Measurements from ENCODE around the gene COX6B1.
"Not testable (repeated sequence)": the region's sequence is repeated elsewhere in the genome, so short reads cannot be mapped to it uniquely, and the experiment has no call there.

Gene COX6B1, protein sequence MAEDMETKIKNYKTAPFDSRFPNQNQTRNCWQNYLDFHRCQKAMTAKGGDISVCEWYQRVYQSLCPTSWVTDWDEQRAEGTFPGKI

DNA sequence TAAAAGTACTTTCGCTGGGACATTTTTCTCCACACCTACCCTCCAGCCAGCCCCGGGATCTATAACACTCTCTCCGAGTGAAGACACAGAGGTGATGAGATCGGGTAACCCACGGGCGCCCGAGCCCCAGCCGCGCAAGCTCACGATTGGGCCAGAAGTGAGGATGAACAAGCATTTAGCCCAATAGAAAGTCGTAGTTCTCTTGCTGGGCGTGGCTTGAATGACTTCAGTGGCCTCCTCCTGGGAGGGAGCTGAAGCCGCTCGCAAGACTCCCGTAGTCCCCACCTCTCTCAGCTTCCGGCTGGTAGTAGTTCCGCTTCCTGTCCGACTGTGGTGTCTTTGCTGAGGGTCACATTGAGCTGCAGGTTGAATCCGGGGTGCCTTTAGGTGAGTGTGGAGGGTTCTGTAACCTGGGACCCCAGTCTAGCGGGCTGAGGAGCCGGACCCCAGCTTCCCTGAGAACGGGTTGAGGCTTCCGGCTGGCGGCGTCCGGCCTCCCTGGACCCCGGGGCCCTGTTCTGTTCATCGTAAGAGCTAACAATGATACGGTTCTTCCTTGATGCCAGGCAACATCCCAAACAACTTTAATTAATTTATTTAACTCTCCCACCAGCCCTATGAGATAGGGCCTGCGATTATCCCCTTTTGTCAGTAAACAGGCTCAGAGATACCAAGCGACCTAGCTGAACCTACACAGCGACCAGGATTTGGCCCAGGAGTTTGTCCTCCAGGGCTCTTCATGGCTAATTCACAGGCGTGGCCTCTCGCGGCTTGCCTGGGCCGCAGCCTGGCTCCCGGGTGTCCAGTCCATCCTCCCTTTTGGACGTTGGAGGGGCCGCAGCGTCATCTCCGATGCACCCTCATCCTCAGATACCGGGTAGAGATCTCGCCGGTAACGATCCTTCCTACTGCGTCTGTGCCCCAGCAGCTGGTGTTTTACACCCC lies at the start of gene COX6B1:
COX6B1 (plus strand) TSS at position 307 of the 945 bp plus-strand sequence. CDS start 2,921 bp downstream, outside the sequence.
- DNase-seq, result peak; percentile 56 to 99 (median 94)

DNA sequence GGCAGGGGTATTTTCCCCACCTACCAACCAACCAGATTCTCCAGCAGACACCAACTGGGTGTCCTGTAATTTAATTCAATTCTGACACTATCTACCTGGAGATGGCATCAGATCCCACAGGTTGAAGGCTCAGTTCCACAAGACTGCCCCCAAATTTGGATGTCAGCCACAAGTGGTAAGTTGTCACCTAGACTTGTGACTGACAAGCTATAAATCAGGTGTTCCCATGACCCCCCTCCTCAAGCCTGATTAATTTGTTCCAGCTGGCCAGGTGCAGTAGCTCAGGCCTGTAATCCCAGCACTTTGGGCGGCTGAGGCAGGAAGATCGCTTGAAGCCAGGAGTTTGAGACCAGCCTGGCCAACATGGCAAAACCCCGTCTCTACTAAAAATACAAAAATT lies 46.2 kb upstream of the COX6B1 start:
- DNase-seq, result no peak

DNA sequence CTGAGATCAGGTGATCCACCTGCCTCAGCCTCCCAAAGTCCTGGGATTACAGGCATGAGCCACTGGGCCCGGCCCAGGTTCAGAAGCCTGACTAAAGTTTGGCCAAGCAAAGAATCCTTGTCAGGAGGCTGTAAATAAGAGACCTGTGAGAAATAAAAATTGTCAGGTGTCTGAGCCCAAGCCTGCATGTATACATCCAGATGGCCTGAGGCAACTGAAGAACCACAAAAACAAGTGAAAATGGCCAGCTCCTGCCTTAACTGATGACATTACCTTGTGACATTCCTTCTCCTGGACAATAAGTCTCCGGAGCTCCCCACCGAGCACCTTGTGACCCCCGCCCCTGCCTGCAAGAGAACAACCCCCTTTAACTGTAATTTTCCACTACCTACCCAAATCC lies 43.7 kb upstream of the COX6B1 start:
- DNase-seq, result not testable (repeated sequence)

DNA sequence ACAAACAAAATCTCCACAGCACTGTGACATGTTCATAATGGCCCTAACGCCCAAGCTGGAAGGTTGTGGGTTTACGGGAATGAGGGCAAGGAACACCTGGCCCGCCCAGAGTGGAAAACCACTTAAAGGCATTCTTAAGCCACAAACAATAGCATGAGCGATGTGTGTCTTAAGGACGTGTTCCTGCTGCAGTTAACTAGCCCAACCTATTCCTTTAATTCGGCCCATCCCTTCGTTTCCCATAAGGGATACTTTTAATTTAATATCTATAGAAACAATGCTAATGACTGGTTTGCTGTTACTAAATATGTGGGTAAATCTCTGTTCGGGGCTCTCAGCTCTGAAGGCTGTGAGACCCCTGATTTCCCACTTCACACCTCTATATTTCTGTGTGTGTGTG lies 41.0 kb upstream of the COX6B1 start:
- DNase-seq, result not testable (repeated sequence)

DNA sequence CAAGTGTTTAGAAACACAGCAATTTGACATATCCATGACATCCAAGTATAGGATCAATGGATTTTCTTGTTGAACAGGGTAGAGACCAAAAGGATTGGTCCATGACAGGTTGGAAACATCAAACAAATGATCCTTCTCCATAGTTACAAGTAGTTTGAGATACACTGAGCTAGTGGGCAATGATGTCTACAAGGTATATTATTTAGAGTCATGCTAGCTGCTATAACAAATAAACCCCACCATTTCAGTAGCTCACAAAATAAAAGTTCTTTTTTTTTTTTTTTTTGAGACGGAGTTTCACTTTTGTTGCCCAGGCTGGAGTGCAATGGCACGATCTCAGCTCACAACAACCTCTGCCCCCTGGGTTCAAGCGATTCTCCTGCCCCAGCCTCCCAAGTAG lies 40.5 kb upstream of the COX6B1 start:
- no peak for DNase-seq

DNA sequence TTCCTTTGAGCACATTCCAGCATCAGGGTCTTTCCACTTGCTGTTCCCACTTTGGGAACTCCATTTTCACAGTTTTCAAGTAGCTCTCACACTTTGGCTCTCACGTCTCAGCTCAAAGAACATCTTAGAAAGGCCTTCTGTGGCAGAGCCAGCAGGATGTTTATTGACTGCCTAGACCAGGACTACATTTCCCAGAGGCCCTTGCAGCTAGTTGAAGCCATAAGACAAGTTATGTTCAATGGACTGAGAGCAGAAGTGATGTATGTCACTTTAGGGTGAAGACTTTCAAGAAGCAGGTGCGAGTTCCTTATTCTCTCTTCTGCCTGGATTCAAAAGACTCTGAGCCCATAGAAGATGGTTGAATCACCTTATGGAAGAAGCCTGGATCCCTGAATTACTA lies 39.9 kb upstream of the COX6B1 start:
- DNase-seq, result no peak

DNA sequence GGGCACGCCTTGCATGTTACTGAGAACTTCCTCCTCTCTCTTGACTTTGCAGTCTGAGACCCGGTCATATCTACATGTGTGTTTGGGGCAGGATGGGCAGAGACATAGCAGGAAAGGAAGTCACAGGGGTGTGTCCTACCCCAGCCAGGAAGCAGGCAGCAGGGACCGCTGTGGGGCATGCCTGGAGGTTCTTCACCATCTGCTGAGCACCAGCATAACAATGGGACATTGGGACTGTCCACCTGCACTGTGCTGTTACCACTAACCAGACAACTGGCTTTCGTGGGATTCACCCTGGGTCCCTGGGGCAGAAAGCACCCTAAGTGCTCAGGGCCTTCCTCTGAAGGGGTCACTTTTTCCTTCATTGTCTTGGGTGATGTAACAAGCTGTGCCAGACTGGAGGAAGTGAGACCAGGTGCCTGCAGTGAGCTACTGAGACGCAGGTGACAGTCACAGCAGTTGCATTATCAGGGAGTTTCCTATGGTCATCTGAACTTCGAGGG lies 38.2 kb upstream of the COX6B1 start:
- no peak for DNase-seq

DNA sequence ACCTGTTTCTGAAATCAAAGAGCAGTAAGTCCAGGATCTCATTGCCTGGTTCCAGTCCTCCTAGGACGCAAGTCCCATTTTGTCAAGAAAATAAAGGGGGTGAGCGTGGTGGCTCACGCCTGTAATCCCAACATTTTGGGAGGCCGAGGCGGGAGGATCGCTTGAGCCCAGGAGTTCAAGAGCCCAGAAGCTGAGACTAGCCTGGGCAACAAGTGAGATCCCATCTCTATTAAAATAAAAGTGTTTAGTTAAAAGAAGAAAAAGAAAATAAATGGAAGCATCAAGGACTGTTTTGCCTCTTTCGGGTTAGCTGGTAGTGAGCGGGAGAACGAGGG lies 35.9 kb upstream of the COX6B1 start:
- no peak for DNase-seq

DNA sequence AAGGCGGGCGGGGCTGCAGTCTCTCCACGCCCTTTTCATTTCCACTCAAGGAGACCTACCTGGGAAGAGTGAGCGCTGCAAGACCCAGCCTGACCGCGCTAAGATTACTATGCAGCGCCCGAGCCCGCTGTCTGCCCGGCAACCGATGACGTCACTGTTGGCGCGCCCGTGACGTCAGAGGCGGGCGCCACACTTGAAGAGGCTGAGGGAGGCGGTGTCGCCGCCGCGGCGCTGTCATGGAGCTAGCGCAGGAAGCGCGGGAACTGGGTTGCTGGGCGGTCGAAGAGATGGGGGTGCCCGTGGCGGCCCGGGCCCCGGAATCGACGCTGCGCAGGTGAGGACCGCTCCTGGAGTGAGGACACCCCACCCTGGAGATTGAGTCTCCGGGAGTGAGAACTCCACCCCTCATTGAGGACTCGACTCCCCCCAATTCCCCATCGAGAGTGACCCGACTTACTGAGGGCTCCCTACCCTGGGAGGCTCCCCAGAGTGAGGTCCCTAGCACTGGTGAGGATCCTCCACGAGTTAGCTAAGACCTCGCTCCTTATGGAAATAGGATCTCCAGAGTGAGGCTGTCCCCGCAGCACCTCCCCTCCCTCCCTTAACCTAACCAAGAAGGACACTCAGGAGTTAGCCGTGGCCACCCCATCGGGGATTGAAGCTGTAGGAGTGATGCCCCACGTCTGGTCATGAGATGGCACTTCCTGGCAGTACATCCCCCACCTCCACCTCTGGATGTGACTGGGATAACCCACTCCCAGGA lies 35.4 kb upstream of the COX6B1 start, which contains the start of gene HAUS5:
HAUS5 (plus strand) TSS at position 177 of the 763 bp plus-strand sequence; CDS start at position 237, 60 bp downstream.
- DNase-seq, result peak; percentile 30 to 95 (median 83)

DNA sequence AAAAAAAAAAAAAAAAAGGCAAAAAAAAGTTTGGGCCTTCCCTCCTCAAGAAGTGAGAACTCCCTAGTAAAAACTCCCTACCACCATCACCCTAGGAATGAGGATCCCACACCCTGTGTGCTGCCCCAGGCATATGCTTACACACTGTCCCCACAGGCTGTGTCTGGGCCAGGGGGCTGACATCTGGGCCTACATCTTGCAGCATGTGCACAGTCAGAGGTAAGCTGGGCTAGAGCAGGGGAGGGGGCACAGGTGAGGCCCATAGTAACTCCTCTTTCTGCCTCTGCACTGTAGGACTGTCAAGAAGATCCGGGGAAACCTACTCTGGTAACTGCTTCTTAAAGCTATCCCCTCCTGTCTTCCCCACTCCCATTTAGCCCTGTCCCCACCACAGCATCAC lies 34.5 kb upstream of the COX6B1 start:
- no peak for DNase-seq

DNA sequence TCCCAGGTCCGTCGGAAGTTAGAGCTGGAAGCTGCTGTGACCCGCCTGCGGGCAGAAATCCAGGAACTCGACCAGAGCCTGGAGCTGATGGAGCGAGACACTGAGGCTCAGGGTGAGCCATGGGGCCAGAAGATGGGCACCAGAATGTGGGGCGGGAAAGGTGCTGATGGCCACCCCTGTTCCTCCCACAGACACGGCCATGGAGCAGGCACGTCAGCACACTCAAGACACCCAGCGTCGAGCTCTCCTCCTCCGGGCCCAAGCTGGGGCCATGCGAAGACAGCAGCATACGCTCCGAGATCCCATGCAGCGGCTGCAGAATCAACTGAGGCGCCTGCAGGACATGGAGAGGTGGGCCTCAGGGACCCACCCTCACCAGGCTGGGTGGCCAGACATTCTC lies 33.1 kb upstream of the COX6B1 start:
- DNase-seq, result no peak

DNA sequence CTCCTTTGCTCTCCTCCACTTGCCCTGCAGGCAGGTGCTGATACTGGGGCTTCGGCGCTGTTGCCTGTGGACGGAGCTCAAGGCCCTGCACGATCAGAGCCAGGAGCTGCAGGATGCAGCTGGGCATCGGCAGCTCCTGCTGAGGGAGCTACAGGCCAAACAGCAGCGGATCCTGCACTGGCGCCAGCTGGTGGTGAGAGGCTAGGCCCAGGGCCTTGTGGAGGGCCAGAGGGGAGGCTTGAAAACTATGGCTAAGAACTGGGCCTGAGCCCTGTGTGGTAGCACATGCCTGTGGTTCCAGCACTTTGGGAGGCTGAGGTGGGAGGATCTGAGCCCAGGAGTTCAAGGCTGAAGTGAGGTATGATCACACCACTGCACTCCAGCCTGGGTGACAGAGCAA lies 29.3 kb upstream of the COX6B1 start:
- DNase-seq, result no peak

DNA sequence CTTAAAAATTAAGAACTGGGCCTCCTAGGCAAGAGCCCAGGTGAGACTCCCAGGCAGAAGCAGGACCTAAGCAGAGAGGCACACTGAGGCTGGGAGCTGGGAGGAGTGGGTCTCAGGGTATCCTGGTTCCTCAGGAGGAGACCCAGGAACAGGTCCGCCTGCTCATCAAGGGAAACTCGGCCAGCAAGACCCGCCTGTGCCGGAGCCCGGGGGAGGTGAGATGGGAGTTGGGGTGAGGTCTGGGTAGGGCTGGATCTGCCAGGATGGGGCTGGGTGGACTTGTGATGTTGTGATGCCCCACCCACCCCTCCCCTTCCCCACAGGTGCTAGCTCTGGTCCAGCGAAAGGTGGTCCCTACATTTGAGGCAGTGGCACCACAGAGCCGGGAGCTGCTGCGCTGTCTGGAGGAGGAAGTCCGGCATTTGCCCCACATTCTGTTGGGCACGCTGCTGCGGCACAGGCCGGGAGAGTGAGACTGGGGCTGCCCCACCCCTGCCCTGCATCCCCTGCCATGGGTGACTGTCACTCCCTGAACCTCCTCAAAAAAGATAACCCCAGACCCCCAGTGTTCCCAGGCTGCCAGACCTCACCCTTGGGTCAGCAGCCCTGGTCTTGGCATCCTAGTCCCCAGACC lies 28.7 kb upstream of the COX6B1 start:
- no peak for DNase-seq

DNA sequence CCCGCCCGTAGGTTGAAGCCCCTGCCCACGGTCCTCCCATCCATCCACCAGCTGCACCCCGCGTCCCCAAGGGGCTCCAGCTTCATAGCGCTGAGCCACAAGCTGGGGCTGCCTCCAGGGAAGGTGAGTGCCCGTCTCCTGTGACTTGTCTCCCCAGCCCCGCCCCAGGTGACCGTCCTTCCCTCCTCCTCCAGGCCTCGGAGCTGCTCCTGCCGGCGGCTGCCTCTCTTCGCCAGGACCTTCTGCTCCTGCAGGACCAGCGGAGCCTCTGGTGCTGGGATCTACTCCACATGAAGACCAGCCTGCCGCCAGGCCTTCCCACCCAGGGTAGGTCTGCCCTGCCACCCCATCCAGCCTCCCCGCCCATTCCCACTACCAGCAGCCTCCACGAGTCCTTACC lies 28.1 kb upstream of the COX6B1 start:
- DNase-seq, result no peak

DNA sequence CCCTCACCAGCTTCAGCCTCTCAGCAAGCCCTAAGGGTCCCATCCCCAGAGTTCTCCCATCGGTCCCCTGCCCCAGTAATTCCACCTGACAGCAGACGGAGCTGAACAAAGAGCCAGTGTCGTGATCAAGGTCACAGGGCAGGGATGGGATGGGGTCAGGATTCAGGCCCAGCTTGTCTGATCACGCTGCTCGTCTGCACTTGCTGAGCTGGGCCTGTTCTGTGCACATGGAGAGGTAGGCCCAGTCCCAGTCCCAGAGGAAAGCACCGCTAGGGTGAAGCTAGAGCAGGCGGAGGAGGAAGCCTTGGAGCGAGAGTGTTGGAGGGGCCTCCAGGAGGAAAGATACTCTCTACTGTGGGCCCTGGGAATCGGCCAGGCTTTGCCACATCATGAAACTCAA lies 26.4 kb upstream of the COX6B1 start:
- no peak for DNase-seq

DNA sequence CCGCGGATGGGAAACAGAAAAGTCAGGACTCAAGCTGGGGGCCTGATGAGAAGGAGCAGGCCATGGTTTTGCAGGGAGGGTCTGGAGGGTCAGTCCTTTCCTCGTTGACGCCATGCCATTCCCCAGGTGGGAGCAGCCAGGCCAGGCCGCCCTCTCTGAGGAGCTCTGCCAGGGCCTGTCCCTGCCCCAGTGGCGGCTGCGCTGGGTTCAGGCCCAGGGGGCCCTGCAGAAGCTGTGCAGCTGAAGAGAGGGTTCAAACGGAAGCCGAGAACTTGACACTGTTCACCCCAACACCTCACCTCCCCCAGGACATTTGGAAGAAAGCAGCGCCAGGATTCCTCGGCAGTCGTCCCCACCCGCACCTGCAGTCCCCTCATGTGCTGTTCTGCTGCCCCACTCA lies 25.4 kb upstream of the COX6B1 start:
- no peak for DNase-seq

DNA sequence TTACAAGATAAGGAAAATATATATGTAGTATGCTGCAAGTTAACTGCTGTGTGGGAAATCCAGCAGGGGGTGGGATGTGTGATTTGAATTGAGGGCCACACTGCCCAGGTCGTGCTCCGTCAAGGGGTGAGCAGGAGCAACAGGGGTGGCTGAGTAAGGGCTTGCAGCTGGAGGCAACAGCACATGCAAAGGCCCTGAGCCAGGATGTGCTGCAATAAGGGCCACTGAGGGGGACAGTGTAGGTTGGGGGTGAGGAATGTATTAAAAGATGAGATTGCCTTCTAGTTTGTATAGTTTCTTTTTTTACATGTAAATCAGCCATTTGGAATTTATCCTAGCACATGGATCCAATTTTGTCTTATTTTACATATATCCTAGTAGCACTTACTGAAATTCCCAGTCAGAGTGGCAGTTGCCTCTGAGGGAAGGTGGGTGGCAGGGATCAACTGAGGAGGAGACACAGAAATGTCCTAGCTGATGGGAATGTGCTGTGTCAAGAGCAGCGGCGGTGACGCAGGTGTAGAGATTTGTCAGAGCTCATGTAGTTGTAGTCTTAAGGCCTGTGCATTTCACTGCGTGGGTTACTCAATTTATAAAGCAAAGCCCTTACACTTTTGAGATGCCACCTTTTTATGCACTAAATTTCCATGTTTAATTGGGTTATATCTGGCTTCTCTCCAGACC lies 24.7 kb upstream of the COX6B1 start:
- peak in 20 of 56 donors; percentile 3 to 76 (median 35) for DNase-seq

DNA sequence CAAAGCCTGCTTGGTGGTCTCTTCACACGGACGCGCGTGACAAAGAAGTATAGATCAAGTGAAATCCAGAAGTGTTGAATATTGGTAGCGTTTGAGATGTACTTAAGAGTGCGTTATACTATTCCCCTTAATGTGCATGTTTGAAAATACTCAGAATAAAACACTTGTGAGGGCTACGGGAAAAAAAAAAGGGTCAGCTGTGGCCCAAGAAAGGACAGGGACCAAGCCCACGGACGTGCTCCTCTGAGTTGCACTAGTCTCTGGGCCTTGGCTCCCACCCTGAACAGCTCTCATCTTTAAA lies 19.9 kb upstream of the COX6B1 start:
- no peak for DNase-seq

DNA sequence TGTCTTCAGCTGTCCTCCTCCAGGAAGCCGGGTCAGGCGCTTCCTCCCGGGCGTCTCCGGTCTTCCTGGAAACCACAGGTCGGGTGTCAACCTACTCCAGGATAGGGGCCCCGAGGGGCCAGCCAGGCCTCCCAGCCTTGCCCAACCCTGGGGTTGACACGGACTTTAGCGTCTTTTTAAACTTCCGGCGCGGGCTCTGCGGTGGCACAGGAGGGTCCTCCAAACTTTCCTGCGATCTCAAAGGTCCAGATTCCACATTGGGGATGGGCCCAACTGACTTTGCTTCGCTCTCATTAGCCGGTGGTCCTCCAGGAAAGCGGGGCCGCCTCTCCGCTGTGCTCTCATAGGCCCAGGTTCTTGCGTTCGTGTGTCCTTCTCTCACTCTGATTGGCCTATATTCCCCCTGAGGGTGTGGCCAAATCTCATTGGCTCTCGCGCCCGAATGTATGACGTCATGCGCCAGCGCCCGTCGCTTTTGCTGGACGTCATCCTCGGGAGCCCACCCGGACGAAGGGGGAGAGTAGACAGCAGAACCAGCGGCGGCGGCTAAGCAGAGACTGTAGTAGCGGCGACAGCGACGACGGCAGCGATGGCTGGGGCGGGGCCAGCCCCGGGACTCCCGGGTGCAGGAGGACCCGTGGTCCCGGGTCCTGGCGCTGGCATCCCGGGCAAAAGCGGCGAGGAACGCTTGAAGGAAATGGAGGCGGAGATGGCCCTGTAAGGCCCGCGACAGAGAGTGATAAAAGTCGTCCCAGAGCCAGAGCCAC lies 19.4 kb upstream of the COX6B1 start, which contains the start of gene RBM42:
RBM42 (plus strand) TSS at position 472 of the 767 bp plus-strand sequence; CDS start at position 590, 118 bp downstream.
- peak; percentile 73 to 98 (median 93) for DNase-seq

DNA sequence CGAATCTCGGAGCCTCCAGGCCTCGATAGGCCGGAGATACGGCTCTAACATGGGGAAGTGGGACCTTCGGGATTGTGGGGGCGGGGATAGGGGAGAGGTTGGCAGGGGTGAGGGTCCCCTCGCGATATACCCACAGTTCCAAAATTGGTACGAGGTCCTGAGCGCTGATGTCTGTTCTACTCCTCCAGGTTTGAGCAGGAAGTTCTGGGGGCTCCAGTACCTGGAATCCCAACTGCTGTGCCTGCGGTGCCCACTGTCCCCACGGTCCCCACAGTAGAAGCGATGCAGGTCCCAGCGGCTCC lies 18.8 kb upstream of the COX6B1 start:
- no peak for DNase-seq

Data from nucleus accumbens (tissue), 56 donors.